OCI-LY1 (cell line): ENCODE measurements around the gene LDLRAD4.

Experiments
- H2AFZ ChIP-seq: fragments of 200-600 bp; sonication (generic), shearing (Covaris generic); 2 replicates; pipeline ENCODE4 v1.6.0; 2014; ENCODE audit warnings: antibody characterized with exemption, mild to moderate bottlenecking, low read length
- H3F3A ChIP-seq: fragments of 200-600 bp; sonication (generic), shearing (Covaris generic); 2 replicates; pipeline ENCODE4 v1.6.0; 2014; ENCODE audit warnings: mild to moderate bottlenecking, antibody characterized with exemption, low read length, moderate library complexity; ENCODE audit not compliant: insufficient read depth
- H3K27ac ChIP-seq: fragments of 200-600 bp; sonication (generic); 2 replicates; pipeline ENCODE4 v1.5.1; 2014; ENCODE audit warnings: low read length, mixed run types, mild to moderate bottlenecking, low read depth; ENCODE audit not compliant: poor library complexity, severe bottlenecking
- H3K27me3 ChIP-seq: fragments of 200-600 bp; sonication (generic); 2 replicates; pipeline ENCODE4 v1.6.0; 2014; ENCODE audit warnings: antibody characterized with exemption, mild to moderate bottlenecking, low read length, moderate library complexity; ENCODE audit not compliant: insufficient read depth
- H3K36me3 ChIP-seq: fragments of 200-600 bp; sonication (generic); 2 replicates; pipeline ENCODE4 v1.6.1; 2014; ENCODE audit warnings: mild to moderate bottlenecking, antibody characterized with exemption, low read length, moderate library complexity, mixed read lengths; ENCODE audit not compliant: insufficient read depth
- H3K4me1 ChIP-seq: fragments of 200-600 bp; sonication (generic); 2 replicates; pipeline ENCODE4 v1.5.1; 2014; ENCODE audit warnings: mild to moderate bottlenecking, low read length, moderate library complexity; ENCODE audit not compliant: insufficient read depth, severe bottlenecking
- H3K4me2 ChIP-seq: fragments of 200-600 bp; sonication (generic), shearing (Covaris generic); 2 replicates; pipeline ENCODE4 v1.6.1; 2014; ENCODE audit warnings: low read length
- H3K4me3 ChIP-seq: fragments of 200-600 bp; sonication (generic); 2 replicates; pipeline ENCODE4 v1.5.1; 2014; ENCODE audit warnings: low read length, low read depth, mild to moderate bottlenecking, mixed read lengths; ENCODE audit not compliant: poor library complexity, severe bottlenecking
- H3K79me2 ChIP-seq: fragments of 200-600 bp; shearing (Covaris generic); 2 replicates; pipeline ENCODE4 v1.6.1; 2016; ENCODE audit warnings: mixed run types, low read length, mixed read lengths; ENCODE audit not compliant: insufficient read depth
- H3K9ac ChIP-seq: fragments of 200-600 bp; sonication (generic), shearing (Covaris generic); 2 replicates; pipeline ENCODE4 v1.6.1; 2014; ENCODE audit warnings: mild to moderate bottlenecking, low read length, mixed read lengths
- H3K9me2 ChIP-seq: fragments of 200-600 bp; sonication (generic), shearing (Covaris generic); 2 replicates; pipeline ENCODE4 v1.6.1; 2014; ENCODE audit warnings: low read depth, mild to moderate bottlenecking, low read length, mixed read lengths
- H3K9me3 ChIP-seq: fragments of 200-600 bp; shearing (Covaris generic); 2 replicates; pipeline ENCODE4 v1.6.1; 2014; ENCODE audit warnings: low read length, mixed read lengths
- H4K20me1 ChIP-seq: fragments of 200-600 bp; sonication (generic), shearing (Covaris generic); 2 replicates; pipeline ENCODE4 v1.6.0; 2016; ENCODE audit warnings: mild to moderate bottlenecking, low read length; ENCODE audit not compliant: insufficient read depth
- CTCF ChIP-seq: fragments of 200-600 bp; sonication (generic), shearing (Covaris generic); IDR thresholded peaks from 2 replicates; pipeline ENCODE4 v1.5.1; 2017; ENCODE audit warnings: mild to moderate bottlenecking, antibody characterized with exemption, low read length, moderate library complexity, mixed read lengths
- EZH2 ChIP-seq: fragments of 200-600 bp; sonication (generic), shearing (Covaris generic); IDR thresholded peaks from 2 replicates; pipeline ENCODE4 v1.8.0; 2017; ENCODE audit warnings: borderline replicate concordance, mixed run types, mild to moderate bottlenecking, antibody characterized with exemption, low read length, moderate library complexity, mixed read lengths

Gene LDLRAD4

GRCh38 chr18:13629841-13630715 is 411.5 kb downstream of the LDLRAD4 start:
- Histone ChIP-seq H3K36me3 (peaks cover 90% of the 10 kb centered on the region), H3K4me2 (peak overlapping the region; percentile 29; the same call in 1 of the 2 replicates), H3K9ac (peak overlapping the region; percentile 21; the same call in 1 of the 2 replicates), H3K27me3 (no peaks in the 10 kb centered on the region), H3K9me3 (peaks cover 29% of the 10 kb centered on the region), H4K20me1 (no peaks in the 10 kb centered on the region), H3K4me1 (peaks cover 48% of the 10 kb centered on the region), H3F3A (no peaks in the 10 kb centered on the region), H3K79me2 (peaks cover 52% of the 10 kb centered on the region), H2AFZ (no peak overlapping the region), H3K9me2 (no peaks in the 10 kb centered on the region), H3K4me3 (no peak overlapping the region), H3K27ac (peak overlapping the region; percentile 40)
- TF ChIP-seq EZH2 (no peak), CTCF (peak; percentile 99)

GRCh38 chr18:13630716-13631268 is 412.2 kb downstream of the LDLRAD4 start:
- peaks cover 95% of the 10 kb centered on the region for H3K36me3 ChIP-seq

GRCh38 chr18:13633700-13634099 is 415.1 kb downstream of the LDLRAD4 start:
- Histone ChIP-seq H3K9me3 (peaks cover 29% of the 10 kb centered on the region), H3K4me3 (no peak overlapping the region), H3F3A (no peaks in the 10 kb centered on the region), H2AFZ (no peak overlapping the region), H3K9me2 (no peaks in the 10 kb centered on the region), H3K79me2 (peaks cover 31% of the 10 kb centered on the region), H4K20me1 (no peaks in the 10 kb centered on the region), H3K4me2 (no peak overlapping the region), H3K27ac (no peak overlapping the region), H3K27me3 (no peaks in the 10 kb centered on the region), H3K4me1 (peaks cover 14% of the 10 kb centered on the region), H3K9ac (no peak overlapping the region), H3K36me3 (peaks cover 92% of the 10 kb centered on the region)
- TF ChIP-seq EZH2 (no peak), CTCF (no peak)

More at GRCh38 chr18:13630716-13631268, 412.2 kb downstream of the LDLRAD4 start:
- Histone ChIP-seq H3K4me1 (peaks cover 43% of the 10 kb centered on the region), H3F3A (no peaks in the 10 kb centered on the region), H3K79me2 (peaks cover 55% of the 10 kb centered on the region), H4K20me1 (no peaks in the 10 kb centered on the region), H2AFZ (no peak overlapping the region), H3K9me2 (no peaks in the 10 kb centered on the region), H3K27me3 (no peaks in the 10 kb centered on the region), H3K9ac (no peak overlapping the region), H3K9me3 (peaks cover 29% of the 10 kb centered on the region), H3K4me3 (no peak overlapping the region), H3K4me2 (no peak overlapping the region), H3K27ac (no peak overlapping the region)
- TF ChIP-seq EZH2 (no peak), CTCF (no peak)
